ENCODE data around the gene HEYL.

The HEYL gene

DNA sequence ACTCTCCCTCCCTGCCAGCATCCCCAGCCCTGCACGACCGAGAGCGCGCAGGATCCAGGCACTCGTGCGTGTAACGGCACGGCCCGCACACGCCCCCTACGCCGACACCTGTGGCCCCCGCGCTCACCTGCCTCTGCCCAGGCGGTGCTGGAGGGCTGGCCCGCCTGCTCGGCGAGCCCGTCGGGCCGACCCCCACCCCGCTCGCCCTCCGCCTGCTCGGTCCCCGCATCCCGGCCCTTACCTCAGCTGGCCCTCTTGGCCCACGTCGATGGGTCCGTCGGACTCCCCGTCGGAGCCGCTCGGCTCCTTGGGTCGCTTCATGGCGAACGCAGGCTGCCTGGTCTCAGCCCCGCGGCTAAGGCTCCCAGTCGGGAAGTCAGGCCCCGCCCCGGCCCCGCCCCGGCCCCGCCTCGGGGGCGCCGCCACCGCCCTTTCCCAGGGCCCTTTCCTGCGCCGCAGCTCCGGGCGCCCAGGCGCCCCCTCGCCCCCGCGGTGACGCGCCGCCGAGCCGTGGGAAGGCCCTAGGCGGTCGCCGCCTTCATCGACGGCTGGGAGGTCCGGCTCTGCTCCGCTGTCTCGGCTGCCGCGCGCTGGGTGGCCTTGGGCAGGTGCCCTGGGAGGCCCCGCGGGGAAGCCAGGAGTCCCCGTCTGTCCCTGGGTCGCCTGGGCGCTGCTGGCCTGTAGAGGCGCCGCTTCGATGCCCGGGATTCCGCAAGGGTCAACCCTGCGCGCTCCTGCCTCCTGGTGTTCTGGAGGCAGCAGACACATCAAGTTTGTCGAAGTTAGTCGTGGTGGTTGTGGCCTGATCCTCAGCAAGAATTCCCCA, at the start of gene HEYL:
Gene HEYL (minus strand): TSS at position 339 of the 826 bp plus-strand sequence. CDS start 18 bp downstream, at position 321.
- peak; percentile 73 for DNase-seq

- no peak for DNase-seq
Observed at GRCh38 chr1:39689214-39689613, 49.8 kb upstream of the HEYL start.

- no peak for DNase-seq
Observed at GRCh38 chr1:39688706-39689105, 49.3 kb upstream of the HEYL start.

- DNase-seq, result no peak
Observed at GRCh38 chr1:39687243-39687642, 47.8 kb upstream of the HEYL start.

DNA sequence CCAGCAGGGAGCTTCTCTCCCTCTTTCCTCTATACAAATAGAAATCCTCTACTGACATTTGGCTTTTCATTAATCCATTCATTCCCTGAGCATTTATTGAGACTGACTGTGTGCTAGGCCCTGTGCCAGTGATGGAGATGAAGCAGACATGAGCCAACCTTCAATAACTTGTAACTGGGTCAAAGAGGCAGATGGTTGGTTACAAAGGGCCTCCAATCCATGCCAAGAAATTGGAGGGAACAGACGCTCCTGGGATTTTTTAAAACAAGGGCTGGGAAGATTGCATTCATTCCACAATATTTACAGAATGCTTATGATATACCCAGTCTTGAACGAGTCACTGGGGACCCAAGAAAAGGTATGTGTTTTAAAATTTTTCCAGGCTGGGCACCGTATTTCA, 45.6 kb upstream of the HEYL start:
- DNase-seq, result no peak

- no peak for DNase-seq
Observed at GRCh38 chr1:39684313-39684664, 44.8 kb upstream of the HEYL start.

- DNase-seq, result no peak
Observed at GRCh38 chr1:39683591-39684312, 44.3 kb upstream of the HEYL start.

GRCh38 chr1:39681999-39682398, 42.6 kb upstream of the HEYL start:
- no peak for DNase-seq

GRCh38 chr1:39681294-39681693, 41.9 kb upstream of the HEYL start:
- no peak for DNase-seq

- no peak for DNase-seq
Observed at GRCh38 chr1:39680751-39681150, 41.3 kb upstream of the HEYL start.

- no peak for DNase-seq
Observed at GRCh38 chr1:39679821-39680220, 40.4 kb upstream of the HEYL start.

GRCh38 chr1:39678889-39679288, 39.4 kb upstream of the HEYL start:
- no peak for DNase-seq

DNA sequence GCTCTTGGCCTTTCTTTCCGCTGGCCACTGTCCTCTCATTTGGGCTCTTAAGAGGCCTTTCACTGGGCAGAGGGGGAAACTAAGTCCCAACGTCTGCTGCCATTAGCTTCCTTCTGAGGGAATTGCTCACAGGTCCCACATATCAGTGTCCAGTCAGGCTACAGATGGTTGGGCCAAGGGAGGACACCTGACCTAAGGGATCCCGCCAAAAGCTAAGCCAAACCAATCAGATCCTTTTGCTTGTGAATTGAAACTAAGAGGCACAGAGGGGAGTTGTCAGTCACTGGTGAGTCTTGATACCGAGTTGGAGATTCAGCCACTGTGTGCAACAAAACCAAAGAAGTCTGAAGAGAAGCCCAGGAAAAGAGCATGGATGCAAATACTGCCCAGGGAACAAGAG, 38.2 kb upstream of the HEYL start:
- DNase-seq, result no peak

- DNase-seq, result no peak
Observed at GRCh38 chr1:39676948-39677548, 37.6 kb upstream of the HEYL start.

DNA sequence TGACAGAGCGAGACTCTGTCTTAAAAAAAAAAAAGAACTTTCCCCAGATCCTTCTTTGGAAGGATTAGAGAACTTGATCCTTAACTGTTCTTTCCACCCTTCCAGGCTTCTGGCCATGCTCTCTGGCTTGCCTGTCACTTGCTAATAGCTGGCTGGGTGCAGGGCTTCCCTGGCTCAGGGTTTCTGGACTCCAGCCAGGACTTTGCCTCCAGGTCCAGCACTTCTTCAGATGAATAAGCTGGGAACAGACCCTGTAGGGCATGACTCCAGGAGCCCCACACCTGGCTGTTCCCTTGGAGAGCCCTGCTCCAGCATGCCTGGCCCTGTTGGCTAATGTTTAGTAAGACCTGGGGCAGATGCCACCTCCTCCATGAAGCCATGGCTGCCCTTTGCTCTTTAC, 35.8 kb upstream of the HEYL start:
- no peak for DNase-seq

DNA sequence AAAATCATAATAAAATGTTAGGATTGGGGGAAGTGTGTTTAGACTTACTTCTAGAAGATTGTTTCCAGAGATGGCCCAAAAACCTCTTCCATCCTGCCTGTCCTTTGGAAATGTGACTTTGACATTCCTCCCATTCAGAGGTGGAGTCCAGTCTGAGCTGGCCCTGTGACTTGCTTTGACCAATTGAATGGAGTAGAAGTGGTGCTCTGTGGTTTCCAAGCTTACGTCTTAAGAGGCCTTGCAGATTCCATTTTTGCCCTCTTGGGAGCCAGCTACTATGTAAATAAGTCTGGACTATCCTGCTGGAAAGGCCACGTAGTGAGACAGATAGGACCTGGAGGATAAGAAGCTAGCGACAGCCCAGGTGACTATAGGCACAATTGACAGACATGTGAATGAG, 33.8 kb upstream of the HEYL start:
- DNase-seq, result no peak

GRCh38 chr1:39672551-39672947, 33.1 kb upstream of the HEYL start:
- peak; percentile 38 for DNase-seq

DNA sequence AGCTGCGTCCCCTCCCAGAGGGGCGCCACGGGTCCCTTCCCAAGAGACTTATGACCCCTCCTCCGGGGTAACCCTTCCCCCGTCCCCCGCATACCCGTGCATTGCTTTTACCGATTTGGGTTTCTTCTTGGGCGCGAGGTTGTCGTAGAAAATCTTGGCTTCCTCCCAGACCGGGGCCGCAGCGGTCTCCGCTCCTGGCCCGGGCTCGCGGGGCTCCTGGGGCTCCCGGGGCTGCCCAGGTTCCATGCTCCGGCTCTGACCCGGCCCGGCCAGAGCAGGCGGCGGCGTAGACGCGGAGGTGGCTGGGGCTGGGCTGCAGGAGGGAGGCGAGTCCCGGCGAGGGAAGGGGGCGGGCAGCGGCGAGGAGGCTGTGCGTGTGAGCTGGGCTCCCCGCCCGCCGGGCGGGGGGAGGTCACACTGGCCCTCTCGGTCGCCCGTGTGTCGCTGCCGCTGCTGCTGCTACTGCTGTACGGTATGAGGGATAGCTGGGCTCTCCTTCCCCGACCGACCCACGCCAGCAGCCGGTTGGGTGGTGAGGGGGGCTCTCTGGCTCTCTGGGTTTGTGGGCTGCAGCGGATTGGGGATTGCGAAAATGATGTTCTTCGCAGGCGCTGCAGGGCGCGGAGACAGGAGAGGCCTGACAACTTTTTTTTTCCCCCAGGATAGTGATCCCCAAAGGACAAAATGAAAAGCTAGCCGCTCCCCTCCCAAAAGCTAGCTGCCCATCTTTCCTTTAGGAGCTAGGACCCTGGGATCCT, 32.5 kb upstream of the HEYL start, which contains the start of gene NT5C1A:
Gene NT5C1A (minus strand): TSS at position 315 of the 758 bp plus-strand sequence. CDS start 69 bp downstream, at position 246.
- no peak for DNase-seq

DNA sequence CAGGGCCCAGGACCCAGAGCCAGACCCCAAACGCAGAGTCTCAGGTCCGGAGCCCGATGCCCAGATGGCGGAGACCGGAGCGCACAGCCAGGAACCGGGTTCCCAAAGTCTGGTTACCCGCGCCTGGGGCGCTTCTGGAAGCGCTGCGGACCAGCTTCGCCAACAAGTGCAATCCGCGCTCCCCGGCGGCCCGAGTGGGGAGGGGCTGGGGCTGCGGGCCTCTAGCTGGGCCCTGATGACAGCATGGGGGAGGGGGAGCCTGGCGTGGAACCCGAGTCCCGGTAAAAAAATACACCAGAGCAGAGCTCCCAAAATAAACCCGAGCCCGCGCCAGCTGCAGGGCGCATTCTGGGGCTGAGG, 32.0 kb upstream of the HEYL start:
- no peak for DNase-seq

- no peak for DNase-seq
Observed at GRCh38 chr1:39670689-39671088, 31.2 kb upstream of the HEYL start.

GRCh38 chr1:39668894-39669293, 29.5 kb upstream of the HEYL start:
- no peak for DNase-seq

- DNase-seq, result no peak
Observed at GRCh38 chr1:39668111-39668510, 28.7 kb upstream of the HEYL start.

GRCh38 chr1:39666772-39667171, 27.3 kb upstream of the HEYL start:
- DNase-seq, result no peak
